Activated naive CD8-positive, alpha-beta T cell treated with anti-CD3 and anti-CD28 coated beads, Interleukin-2, amount 10 ng/mL, durations not matched to agents 7 days and 5 days (primary cell): ENCODE data around the gene ELAVL3. TPM values are rescaled to one million over a fixed set of nuclear protein-coding genes. Genes with fewer than 3 reads are reported as not detected.
A peak's percentile ranks its signal among the peaks of the same experiment; 100 is the strongest.

ENCODE experiments used
- ATAC-seq: fragments of 150-1000 bp; cut with Tn5 transposase; one replicate; pipeline ENCODE4 v1.10.0; 2021; ENCODE audit warnings: low read depth, moderate library complexity
- POLR2A ChIA-PET: fragments of 350-600 bp; sonication (Branson Sonifier 250); formaldehyde crosslinking; loops from one replicate; lab custom pipeline; 2021; ENCODE audit warnings: antibody characterized with exemption; lab: Charles Lee
- DNase-seq: peaks from one replicate; pipeline ENCODE4 v3.0.0; 2021
- H3K27ac Mint-ChIP-seq: one replicate; pipeline ENCODE4 v1.8.0; 2022; ENCODE audit warnings: mild to moderate bottlenecking, mixed read lengths
- H3K27me3 Mint-ChIP-seq: one replicate; pipeline ENCODE4 v1.8.0; 2022; ENCODE audit warnings: mild to moderate bottlenecking, moderate library complexity, mixed read lengths
- H3K36me3 Mint-ChIP-seq: one replicate; pipeline ENCODE4 v1.8.0; 2021; ENCODE audit warnings: mild to moderate bottlenecking, mixed read lengths
- H3K4me1 Mint-ChIP-seq: one replicate; pipeline ENCODE4 v1.8.0; 2021; ENCODE audit warnings: mixed read lengths
- H3K4me3 Mint-ChIP-seq: one replicate; pipeline ENCODE4 v1.8.0; 2022; ENCODE audit warnings: mild to moderate bottlenecking, moderate library complexity, mixed read lengths
- H3K9me3 Mint-ChIP-seq: one replicate; pipeline ENCODE4 v1.8.0; 2021; ENCODE audit warnings: mixed read lengths
- total RNA-seq, 2 experiments: library from RNA; stranded (reverse); gene quantifications; one replicate each; pipeline ENCODE4 v1.2.3, GENCODE V29; 2021

The ELAVL3 gene
- total RNA-seq, 2 experiments from 2014 or later, result not detected

GRCh38 chr19:11451871-11452619 is 28.8 kb downstream of the ELAVL3 start:
- POLR2A ChIA-PET, result interaction anchor here (0.5 to 1.3 kb wide), 4 partner anchors 22 to 256 kb away, joined by 3 to 4 read pairs (median 3); no protein-coding TSS in a partner anchor
- H3K27me3 Mint-ChIP-seq, result peaks cover 10% of the 10 kb centered on the region
- H3K4me3 Mint-ChIP-seq, result no peak overlapping the region
- no peak overlapping the region for H3K27ac Mint-ChIP-seq
- H3K36me3 Mint-ChIP-seq, result peaks cover 1% of the 10 kb centered on the region
- H3K9me3 Mint-ChIP-seq, result no peaks in the 10 kb centered on the region
- no peaks in the 10 kb centered on the region for H3K4me1 Mint-ChIP-seq
- no peak for DNase-seq
- ATAC-seq, result no peak

GRCh38 chr19:11451327-11451870 is 29.4 kb downstream of the ELAVL3 start:
- no peak for DNase-seq
- peaks cover 8% of the 10 kb centered on the region for H3K27me3 Mint-ChIP-seq
- POLR2A ChIA-PET, result interaction anchor here (0.5 kb wide), 1 partner anchor 255 kb away, joined by 3 read pairs; no protein-coding TSS in a partner anchor
- no peak overlapping the region for H3K27ac Mint-ChIP-seq
- no peaks in the 10 kb centered on the region for H3K9me3 Mint-ChIP-seq
- no peak for ATAC-seq
- H3K36me3 Mint-ChIP-seq, result peaks cover 1% of the 10 kb centered on the region
- no peaks in the 10 kb centered on the region for H3K4me1 Mint-ChIP-seq
- H3K4me3 Mint-ChIP-seq, result no peak overlapping the region

- Mint-ChIP-seq H3K9me3 (no peaks in the 10 kb centered on the region), H3K27me3 (peaks cover 3% of the 10 kb centered on the region), H3K36me3 (peaks cover 1% of the 10 kb centered on the region), H3K4me1 (no peaks in the 10 kb centered on the region), H3K4me3 (no peak overlapping the region), H3K27ac (no peak overlapping the region)
- DNase-seq (no peak), ATAC-seq (no peak)
- POLR2A ChIA-PET, result no interaction called here
Measured at GRCh38 chr19:11450570-11451326, 30.1 kb downstream of the ELAVL3 start.

GRCh38 chr19:11448923-11449554 is 31.8 kb downstream of the ELAVL3 start:
- DNase-seq, result no peak
- H3K4me3 Mint-ChIP-seq, result no peak overlapping the region
- H3K4me1 Mint-ChIP-seq, result no peaks in the 10 kb centered on the region
- POLR2A ChIA-PET, result no interaction called here
- H3K36me3 Mint-ChIP-seq, result peaks cover 3% of the 10 kb centered on the region
- H3K27me3 Mint-ChIP-seq, result no peaks in the 10 kb centered on the region
- H3K9me3 Mint-ChIP-seq, result no peaks in the 10 kb centered on the region
- H3K27ac Mint-ChIP-seq, result no peak overlapping the region
- no peak for ATAC-seq

- POLR2A ChIA-PET, result interaction anchor here (1.0 to 1.1 kb wide), 2 partner anchors 34 to 73 kb away, joined by 3 read pairs; no protein-coding TSS in a partner anchor
- no peak overlapping the region for H3K4me3 Mint-ChIP-seq
- no peaks in the 10 kb centered on the region for H3K27me3 Mint-ChIP-seq
- no peaks in the 10 kb centered on the region for H3K9me3 Mint-ChIP-seq
- no peak overlapping the region for H3K27ac Mint-ChIP-seq
- no peak for DNase-seq
- H3K4me1 Mint-ChIP-seq, result no peaks in the 10 kb centered on the region
- peaks cover 3% of the 10 kb centered on the region for H3K36me3 Mint-ChIP-seq
- no peak for ATAC-seq
Measured at GRCh38 chr19:11448410-11448809, 32.4 kb downstream of the ELAVL3 start.

GRCh38 chr19:11447347-11448262 is 33.2 kb downstream of the ELAVL3 start:
- ATAC-seq (no peak), DNase-seq (no peak)
- POLR2A ChIA-PET, result interaction anchor here (1.0 to 1.1 kb wide), 2 partner anchors 35 to 73 kb away, joined by 3 read pairs; no protein-coding TSS in a partner anchor
- Mint-ChIP-seq H3K27ac (no peak overlapping the region), H3K9me3 (no peaks in the 10 kb centered on the region), H3K4me3 (no peak overlapping the region), H3K27me3 (no peaks in the 10 kb centered on the region), H3K4me1 (no peaks in the 10 kb centered on the region), H3K36me3 (peaks cover 3% of the 10 kb centered on the region)

- Mint-ChIP-seq H3K27me3 (no peaks in the 10 kb centered on the region), H3K9me3 (no peaks in the 10 kb centered on the region), H3K27ac (no peak overlapping the region), H3K4me3 (no peak overlapping the region), H3K4me1 (peaks cover 1% of the 10 kb centered on the region), H3K36me3 (peaks cover 3% of the 10 kb centered on the region)
- DNase-seq (peak; percentile 69), ATAC-seq (peak; percentile 38)
- POLR2A ChIA-PET, result interaction anchor here (1.5 kb wide), 1 partner anchor 12 kb away, joined by 6 read pairs; the partner anchor contains the start of genes ODAD3 and PRKCSH
Measured at GRCh38 chr19:11446652-11447301, 34.1 kb downstream of the ELAVL3 start.

- Mint-ChIP-seq H3K9me3 (no peaks in the 10 kb centered on the region), H3K27ac (no peak overlapping the region), H3K36me3 (peaks cover 3% of the 10 kb centered on the region), H3K27me3 (no peaks in the 10 kb centered on the region), H3K4me1 (peaks cover 1% of the 10 kb centered on the region), H3K4me3 (no peak overlapping the region)
- POLR2A ChIA-PET, result interaction anchor here (1.5 kb wide), 1 partner anchor 11 kb away, joined by 6 read pairs; the partner anchor contains the start of genes ODAD3 and PRKCSH
- ATAC-seq (no peak), DNase-seq (no peak)
Measured at GRCh38 chr19:11446271-11446651, 34.6 kb downstream of the ELAVL3 start.

- ATAC-seq (no peak), DNase-seq (no peak)
- POLR2A ChIA-PET, result interaction anchor here (0.6 to 1.5 kb wide), 2 partner anchors 10 to 17 kb away, joined by 3 to 6 read pairs; partner anchors contain the start of genes ODAD3 and PRKCSH
- Mint-ChIP-seq H3K4me3 (no peak overlapping the region), H3K4me1 (peaks cover 1% of the 10 kb centered on the region), H3K36me3 (peaks cover 8% of the 10 kb centered on the region), H3K27me3 (no peaks in the 10 kb centered on the region), H3K9me3 (no peaks in the 10 kb centered on the region), H3K27ac (no peak overlapping the region)
Measured at GRCh38 chr19:11445141-11445540, 35.7 kb downstream of the ELAVL3 start.

- POLR2A ChIA-PET, result no interaction called here
- no peaks in the 10 kb centered on the region for H3K9me3 Mint-ChIP-seq
- H3K27me3 Mint-ChIP-seq, result no peaks in the 10 kb centered on the region
- no peak for ATAC-seq
- H3K27ac Mint-ChIP-seq, result no peak overlapping the region
- DNase-seq, result no peak
- H3K4me1 Mint-ChIP-seq, result peaks cover 1% of the 10 kb centered on the region
- no peak overlapping the region for H3K4me3 Mint-ChIP-seq
- H3K36me3 Mint-ChIP-seq, result peaks cover 8% of the 10 kb centered on the region
Measured at GRCh38 chr19:11444059-11444458, 36.8 kb downstream of the ELAVL3 start.

GRCh38 chr19:11437955-11438354 is 42.9 kb downstream of the ELAVL3 start:
- Mint-ChIP-seq H3K4me1 (peaks cover 14% of the 10 kb centered on the region), H3K27ac (peak overlapping the region; percentile 63), H3K36me3 (peaks cover 17% of the 10 kb centered on the region), H3K9me3 (no peaks in the 10 kb centered on the region), H3K27me3 (no peaks in the 10 kb centered on the region), H3K4me3 (no peak overlapping the region)
- POLR2A ChIA-PET, result interaction anchor here (4.1 kb wide), 1 partner anchor 57 kb away, joined by 17 read pairs; no protein-coding TSS in a partner anchor
- ATAC-seq (no peak), DNase-seq (no peak)
